K562 (cell line): ENCODE data around the gene PKD1. TPM values are rescaled to one million over a fixed set of nuclear protein-coding genes. Genes with fewer than 3 reads are reported as not detected.

Experiments used
- CEBPG ChIP-seq, 3 experiments: fragments of 200-800 bp in 1 of 3; sonication (Bioruptor generic) in 1 of 3; sonication (generic) in 1 of 3; formaldehyde crosslinking in 1 of 3; IDR thresholded peaks in 2 of 3; conservative IDR thresholded peaks in 1 of 3; 2 replicates each; pipeline versions ENCODE4 v1.6.1 to v1.8.0; 2016 to 2022; ENCODE audit warnings: missing compliant biosample characterization in 2 of 3, missing genetic modification characterization in 2 of 3, mild to moderate bottlenecking in 1 of 3, missing genetic modification reagents in 1 of 3
- CHD4 ChIP-seq: fragments of 200-600 bp; sonication (generic); IDR thresholded peaks from 3 replicates; pipeline ENCODE4 v1.6.1; 2012; ENCODE audit warnings: low read depth, mild to moderate bottlenecking, mixed read lengths, low read length, inconsistent platforms; ENCODE audit not compliant: insufficient read depth, insufficient replicate concordance, poor library complexity, severe bottlenecking
- COPS2 ChIP-seq: fragments of 450-650 bp; conservative IDR thresholded peaks from 2 replicates; pipeline ENCODE4 v1.6.1; 2016; ENCODE audit warnings: mild to moderate bottlenecking, moderate library complexity
- DPF2 ChIP-seq: fragments of 450-650 bp; IDR thresholded peaks from 2 replicates; pipeline ENCODE4 v1.6.1; 2016
- EGR1 ChIP-seq: fragments of 450-650 bp; conservative IDR thresholded peaks from 2 replicates; pipeline ENCODE4 v1.6.1; 2017; ENCODE audit warnings: mild to moderate bottlenecking
- GABPB2 ChIP-seq: fragments of 250-450 bp; sonication (Bioruptor Pico); conservative IDR thresholded peaks from 2 replicates; pipeline ENCODE4 v1.5.1; 2021; ENCODE audit warnings: mild to moderate bottlenecking
- HNRNPL ChIP-seq: fragments of 200-400 bp; formaldehyde crosslinking; IDR thresholded peaks from 2 replicates; pipeline ENCODE4 v1.6.1; 2017; ENCODE audit warnings: low read depth, mild to moderate bottlenecking, low read length
- ILF3 ChIP-seq: fragments of 450-650 bp; IDR thresholded peaks from 2 replicates; pipeline ENCODE4 v1.6.1; 2018; ENCODE audit warnings: antibody characterized with exemption, mild to moderate bottlenecking, moderate library complexity, borderline replicate concordance
- NCOA1 ChIP-seq: fragments of 450-650 bp; IDR thresholded peaks from 2 replicates; pipeline ENCODE4 v1.6.1; 2016; ENCODE audit warnings: low read depth
- NCOR1 ChIP-seq: fragments of 450-650 bp; IDR thresholded peaks from 2 replicates; pipeline ENCODE4 v1.6.1; 2016; ENCODE audit warnings: mild to moderate bottlenecking, moderate library complexity
- NFYB ChIP-seq: IDR thresholded peaks from 2 replicates; pipeline ENCODE4 v1.6.1; 2011; ENCODE audit warnings: mild to moderate bottlenecking, moderate library complexity; ENCODE audit not compliant: insufficient read length; ENCODE audit errors: extremely low read depth
- THAP7 ChIP-seq: fragments of 250-450 bp; sonication (Bioruptor Pico); IDR thresholded peaks from 2 replicates; pipeline ENCODE4 v1.5.0; 2021
- THRB ChIP-seq: fragments of 450-650 bp; formaldehyde crosslinking; conservative IDR thresholded peaks from 2 replicates; pipeline ENCODE4 v1.4.0; 2022; ENCODE audit warnings: mild to moderate bottlenecking, missing genetic modification characterization
- ZNF134 ChIP-seq: fragments of 250-450 bp; sonication (Bioruptor Pico); conservative IDR thresholded peaks from 2 replicates; pipeline ENCODE4 v1.4.0; 2020
- ZNF445 ChIP-seq: fragments of 250-450 bp; sonication (Bioruptor Pico); IDR thresholded peaks from 2 replicates; pipeline ENCODE4 v1.4.0; 2020; ENCODE audit warnings: low read depth, mild to moderate bottlenecking, moderate library complexity
- ZNF507 ChIP-seq: conservative IDR thresholded peaks from 2 replicates; pipeline ENCODE4 v1.6.1; 2017; ENCODE audit warnings: missing genetic modification characterization, missing compliant biosample characterization
- ZNF586 ChIP-seq: fragments of 450-650 bp; formaldehyde crosslinking; conservative IDR thresholded peaks from 2 replicates; pipeline ENCODE4 v1.4.0; 2020; ENCODE audit warnings: mild to moderate bottlenecking, moderate library complexity
- ZNF655 ChIP-seq: fragments of 250-450 bp; sonication (Bioruptor Pico); IDR thresholded peaks from 2 replicates; pipeline ENCODE4 v1.5.0; 2021
- ZNF695 ChIP-seq: fragments of 450-650 bp; formaldehyde crosslinking; IDR thresholded peaks from 2 replicates; pipeline ENCODE4 v1.4.0; 2020; ENCODE audit warnings: mild to moderate bottlenecking, moderate library complexity
- polyA plus RNA-seq, 8 experiments: library from polyadenylated mRNA; depleted of rRNA in 4 of 8; stranded (reverse) in 5 of 8; unstranded in 3 of 8; fragments of >200 nt; fragmentation: Nextera tagmentation in 2 of 8; fragmentation: Illumina TruSeq in 1 of 8; extraction: Ambion mirVana in 2 of 8; extraction: Trizol in 1 of 8; gene quantifications; 2 replicates each; pipeline versions ENCODE4 v1.2.1 to v1.2.3, GENCODE V29; 2011 to 2014; ENCODE audit warnings: inconsistent platforms in 1 of 8, missing spikeins in 1 of 8
- total RNA-seq, 7 experiments: library from RNA; depleted of rRNA in 6 of 7; stranded (reverse); fragments of >200 nt in 6 of 7; fragmentation: Illumina TruSeq in 2 of 7; extraction: Trizol in 2 of 7; gene quantifications; 2 replicates each; pipeline versions ENCODE4 v1.2.1 to v1.2.3, GENCODE V29; 2011 to 2021; ENCODE audit warnings: low replicate concordance in 1 of 7
- TF ChIP-seq, protein P1 (sequence below): fragments of 450-650 bp; IDR thresholded peaks from 2 replicates; pipeline ENCODE4 v1.6.1; 2016; ENCODE audit warnings: borderline replicate concordance
- TF ChIP-seq, protein P2 (sequence below): sonication (generic); formaldehyde crosslinking; IDR thresholded peaks from 2 replicates; pipeline ENCODE4 v1.8.1; 2023; ENCODE audit warnings: mild to moderate bottlenecking, missing genetic modification reagents

PKD1 gene
- total and polyA plus RNA-seq, 9 of the 15 experiments (the other 6 are each of a cell fraction or from before 2014, with no cell fraction given) = 0.23 to 93.5 (median 12.6) TPM

DNA sequence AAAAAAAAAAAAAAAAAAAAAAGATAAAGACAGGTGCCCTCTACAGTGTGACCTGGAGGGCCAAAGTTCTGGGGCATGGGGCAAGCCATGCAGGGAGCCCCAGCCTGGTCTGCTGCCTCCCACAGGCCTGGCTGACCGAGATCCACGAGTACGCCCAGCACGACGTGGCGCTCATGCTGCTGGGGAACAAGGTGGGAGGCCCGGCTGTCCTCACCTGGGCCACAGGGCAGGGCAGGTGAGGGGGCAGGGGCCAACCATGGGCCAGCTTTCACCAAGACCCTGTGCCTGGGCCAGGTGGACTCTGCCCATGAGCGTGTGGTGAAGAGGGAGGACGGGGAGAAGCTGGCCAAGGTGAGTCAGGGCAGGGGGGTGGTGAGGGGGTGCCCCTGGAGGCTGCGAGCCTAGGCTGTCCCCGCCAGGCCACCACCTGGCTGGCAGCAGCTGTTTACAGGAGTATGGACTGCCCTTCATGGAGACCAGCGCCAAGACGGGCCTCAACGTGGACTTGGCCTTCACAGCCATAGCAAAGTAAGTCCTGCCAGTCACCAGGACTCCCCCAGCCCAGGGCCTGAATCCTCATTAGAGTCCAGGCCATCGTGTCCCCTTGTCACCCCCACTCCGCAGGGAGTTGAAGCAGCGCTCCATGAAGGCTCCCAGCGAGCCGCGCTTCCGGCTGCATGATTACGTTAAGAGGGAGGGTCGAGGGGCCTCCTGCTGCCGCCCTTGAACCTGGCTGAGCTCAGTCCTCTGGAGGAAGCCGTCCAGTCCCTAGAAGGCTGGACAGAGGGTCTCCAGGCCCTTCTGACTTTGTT lies 17.2 kb upstream of the PKD1 start (continued):
- TF ChIP-seq ILF3 = no peak
- TF ChIP-seq ZNF586 (CRISPR knock-in tag) = no peak; the same call in 1 of the 2 replicates
- TF ChIP-seq HNRNPL = 0 out of 2 replicates have a peak, but pooled peaks have one; percentile 64
- TF ChIP-seq ZNF134 = no peak
- TF ChIP-seq ZNF695 (CRISPR knock-in tag) = no peak
- TF ChIP-seq THAP7 (CRISPR knock-in tag) = no peak
- TF ChIP-seq, protein P1, sequence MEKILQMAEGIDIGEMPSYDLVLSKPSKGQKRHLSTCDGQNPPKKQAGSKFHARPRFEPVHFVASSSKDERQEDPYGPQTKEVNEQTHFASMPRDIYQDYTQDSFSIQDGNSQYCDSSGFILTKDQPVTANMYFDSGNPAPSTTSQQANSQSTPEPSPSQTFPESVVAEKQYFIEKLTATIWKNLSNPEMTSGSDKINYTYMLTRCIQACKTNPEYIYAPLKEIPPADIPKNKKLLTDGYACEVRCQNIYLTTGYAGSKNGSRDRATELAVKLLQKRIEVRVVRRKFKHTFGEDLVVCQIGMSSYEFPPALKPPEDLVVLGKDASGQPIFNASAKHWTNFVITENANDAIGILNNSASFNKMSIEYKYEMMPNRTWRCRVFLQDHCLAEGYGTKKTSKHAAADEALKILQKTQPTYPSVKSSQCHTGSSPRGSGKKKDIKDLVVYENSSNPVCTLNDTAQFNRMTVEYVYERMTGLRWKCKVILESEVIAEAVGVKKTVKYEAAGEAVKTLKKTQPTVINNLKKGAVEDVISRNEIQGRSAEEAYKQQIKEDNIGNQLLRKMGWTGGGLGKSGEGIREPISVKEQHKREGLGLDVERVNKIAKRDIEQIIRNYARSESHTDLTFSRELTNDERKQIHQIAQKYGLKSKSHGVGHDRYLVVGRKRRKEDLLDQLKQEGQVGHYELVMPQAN = peak; percentile 65; the same call in 1 of the 2 replicates
- no peak for TF ChIP-seq COPS2
- 0 out of 2 replicates have a peak, but pooled peaks have one; percentile 11 for TF ChIP-seq NCOR1
- TF ChIP-seq EGR1 = no peak; the same call in 1 of the 2 replicates
- TF ChIP-seq ZNF445 (CRISPR knock-in tag) = no peak
- TF ChIP-seq NCOA1 = no peak
- no peak; the same call in 1 of the 2 replicates for TF ChIP-seq GABPB2 (CRISPR knock-in tag)
- no peak for TF ChIP-seq CEBPG (CRISPR knock-in tag; IDR thresholded peaks at IDR 0.05)
- no peak for TF ChIP-seq CEBPG (tag; conservative IDR thresholded peaks at IDR 0.05 in 1 of 2, IDR thresholded peaks at IDR 0.05 in 1 of 2)
- TF ChIP-seq NFYB = no peak
- TF ChIP-seq, protein P2, sequence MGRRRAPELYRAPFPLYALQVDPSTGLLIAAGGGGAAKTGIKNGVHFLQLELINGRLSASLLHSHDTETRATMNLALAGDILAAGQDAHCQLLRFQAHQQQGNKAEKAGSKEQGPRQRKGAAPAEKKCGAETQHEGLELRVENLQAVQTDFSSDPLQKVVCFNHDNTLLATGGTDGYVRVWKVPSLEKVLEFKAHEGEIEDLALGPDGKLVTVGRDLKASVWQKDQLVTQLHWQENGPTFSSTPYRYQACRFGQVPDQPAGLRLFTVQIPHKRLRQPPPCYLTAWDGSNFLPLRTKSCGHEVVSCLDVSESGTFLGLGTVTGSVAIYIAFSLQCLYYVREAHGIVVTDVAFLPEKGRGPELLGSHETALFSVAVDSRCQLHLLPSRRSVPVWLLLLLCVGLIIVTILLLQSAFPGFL (CRISPR knock-in tag) = 0 out of 2 replicates have a peak, but pooled peaks have one; percentile 35
- no peak for TF ChIP-seq THRB (CRISPR knock-in tag)
- TF ChIP-seq DPF2 = no peak; the same call in 1 of the 2 replicates
- TF ChIP-seq CHD4 = no peak
- no peak for TF ChIP-seq ZNF655 (CRISPR knock-in tag)
- no peak for TF ChIP-seq ZNF507 (tag)
